GM12864 (cell line): Measurements from ENCODE around the gene VSIG10.

Experiments
- DNase-seq: peaks from one replicate; pipeline ENCODE4 v3.0.0-alpha.2; 2011; ENCODE audit warnings: low read depth
- H3K4me3 ChIP-seq: 2 replicates; pipeline ENCODE4 v1.5.1; 2011; ENCODE audit warnings: mild to moderate bottlenecking, low read depth, low read length, control low read depth
- CTCF ChIP-seq: IDR thresholded peaks from 2 replicates; pipeline ENCODE4 v1.5.1; 2011; ENCODE audit warnings: low read depth, mild to moderate bottlenecking, moderate library complexity, low read length, control low read depth, inconsistent platforms; ENCODE audit errors: missing control alignments

Gene VSIG10

GRCh38 chr12:118060301-118061010 lies 43.4 kb downstream of the VSIG10 start:
- TF ChIP-seq CTCF = no peak
- DNase-seq = no peak
- H3K4me3 ChIP-seq = peak overlapping the region; percentile 94

- peak overlapping the region; percentile 94 for H3K4me3 ChIP-seq
- no peak for DNase-seq
- no peak for TF ChIP-seq CTCF
These were observed 44.2 kb downstream of the VSIG10 start for GRCh38 chr12:118059341-118060191.

GRCh38 chr12:118058881-118059280 lies 44.9 kb downstream of the VSIG10 start:
- no peak for DNase-seq
- H3K4me3 ChIP-seq = no peak overlapping the region
- no peak for TF ChIP-seq CTCF

- DNase-seq = no peak
- TF ChIP-seq CTCF = no peak
These were observed 45.6 kb downstream of the VSIG10 start for GRCh38 chr12:118058227-118058626.

GRCh38 chr12:118055865-118056773 lies 47.7 kb downstream of the VSIG10 start:
- DNase-seq = no peak
- no peak for TF ChIP-seq CTCF
- no peak overlapping the region for H3K4me3 ChIP-seq

More at GRCh38 chr12:118058227-118058626, 45.6 kb downstream of the VSIG10 start:
- H3K4me3 ChIP-seq = no peak overlapping the region

GRCh38 chr12:118055144-118055557 lies 48.7 kb downstream of the VSIG10 start:
- TF ChIP-seq CTCF = peak; percentile 76
- H3K4me3 ChIP-seq = no peak overlapping the region
- DNase-seq = peak; percentile 40
